ENCODE results near the gene SUMO1.

GRCh38 chr2:202185156-202185555, 53.2 kb downstream of the SUMO1 start:
- no peak for TF ChIP-seq POLR2A (IDR thresholded peaks at IDR 0.05)
- no peak for TF ChIP-seq CTCF (IDR thresholded peaks at IDR 0.05)
- no peak for TF ChIP-seq POLR2AphosphoS5 (IDR thresholded peaks at IDR 0.05)

Data from breast epithelium (tissue), 3 donors.